Astrocyte (in vitro differentiated cells and primary cell): ENCODE results near the gene DYNLT1. TPM values are rescaled to one million over a fixed set of nuclear protein-coding genes. Genes with fewer than 3 reads are reported as not detected.
"Not testable (repeated sequence)": the region's sequence is repeated elsewhere in the genome, so short reads cannot be mapped to it uniquely, and the experiment has no call there.

Experiments
- DNase-seq: peaks from one replicate; pipeline ENCODE4 v3.0.0-alpha.2; 2010; ENCODE audit warnings: low read depth
- FAIRE-seq: peaks from 2 replicates; lab custom pipeline; 2011; peaks lifted over from hg19 to GRCh38; lab: Jason Lieb, UNC
- H2AFZ ChIP-seq: 2 replicates; pipeline ENCODE4 v1.6.0; 2012; ENCODE audit warnings: low read depth, low read length, inconsistent platforms
- H3K27ac ChIP-seq: 2 replicates; pipeline ENCODE4 v1.5.1; 2011; ENCODE audit warnings: low read depth, low read length, inconsistent platforms
- H3K27me3 ChIP-seq: 2 replicates; pipeline ENCODE4 v1.6.0; 2011; ENCODE audit warnings: low read length, inconsistent platforms; ENCODE audit not compliant: insufficient read depth
- H3K36me3 ChIP-seq: 2 replicates; pipeline ENCODE4 v1.5.1; 2011; ENCODE audit warnings: low read length, inconsistent platforms; ENCODE audit not compliant: insufficient read depth
- H3K4me1 ChIP-seq: 2 replicates; pipeline ENCODE4 v1.5.1; 2011; ENCODE audit warnings: low read length, inconsistent platforms; ENCODE audit not compliant: insufficient read depth
- H3K4me2 ChIP-seq: 2 replicates; pipeline ENCODE4 v1.6.0; 2012; ENCODE audit warnings: low read length, inconsistent platforms
- H3K4me3 ChIP-seq: 2 replicates; pipeline ENCODE4 v1.5.1; 2011; ENCODE audit warnings: low read depth, mild to moderate bottlenecking, low read length, inconsistent platforms; ENCODE audit not compliant: insufficient read depth
- H3K79me2 ChIP-seq: 2 replicates; pipeline ENCODE4 v1.6.0; 2012; ENCODE audit warnings: mild to moderate bottlenecking, low read length, inconsistent platforms; ENCODE audit not compliant: insufficient read depth
- H3K9ac ChIP-seq: 2 replicates; pipeline ENCODE4 v1.6.0; 2012; ENCODE audit warnings: mild to moderate bottlenecking, low read length, inconsistent platforms
- H3K9me3 ChIP-seq: 2 replicates; pipeline ENCODE4 v1.5.1; 2012; ENCODE audit warnings: low read depth, mild to moderate bottlenecking, low read length, inconsistent platforms; ENCODE audit not compliant: insufficient read depth
- H4K20me1 ChIP-seq: 2 replicates; pipeline ENCODE4 v1.6.0; 2012; ENCODE audit warnings: low read length, inconsistent platforms; ENCODE audit not compliant: insufficient read depth
- H3K27ac Mint-ChIP-seq: one replicate; pipeline ENCODE4 v1.8.0; 2021; ENCODE audit warnings: mild to moderate bottlenecking, mixed read lengths; ENCODE audit not compliant: unreplicated experiment
- H3K27me3 Mint-ChIP-seq: one replicate; pipeline ENCODE4 v1.8.0; 2021; ENCODE audit warnings: low read depth, mixed read lengths; ENCODE audit not compliant: unreplicated experiment
- H3K36me3 Mint-ChIP-seq: one replicate; pipeline ENCODE4 v1.8.0; 2021; ENCODE audit warnings: low read depth, mixed read lengths; ENCODE audit not compliant: unreplicated experiment
- H3K4me1 Mint-ChIP-seq: one replicate; pipeline ENCODE4 v1.8.0; 2021; ENCODE audit warnings: low read depth, mixed read lengths; ENCODE audit not compliant: unreplicated experiment
- H3K4me3 Mint-ChIP-seq: one replicate; pipeline ENCODE4 v1.8.0; 2021; ENCODE audit warnings: mild to moderate bottlenecking, moderate library complexity, mixed read lengths; ENCODE audit not compliant: unreplicated experiment
- H3K9me3 Mint-ChIP-seq: one replicate; pipeline ENCODE4 v1.8.0; 2021; ENCODE audit warnings: mild to moderate bottlenecking, mixed read lengths; ENCODE audit not compliant: unreplicated experiment
- CTCF ChIP-seq: IDR thresholded peaks from 2 replicates; pipeline ENCODE4 v1.5.1; 2011; ENCODE audit warnings: low read depth, mild to moderate bottlenecking, inconsistent platforms, low read length, moderate library complexity; ENCODE audit not compliant: insufficient read depth
- EZH2 ChIP-seq: IDR thresholded peaks from 2 replicates; pipeline ENCODE4 v1.6.1; 2012; ENCODE audit warnings: mild to moderate bottlenecking, low read length, inconsistent platforms; ENCODE audit not compliant: insufficient read depth
- total RNA-seq: library from RNA; stranded (reverse); gene quantifications from 2 replicates; pipeline ENCODE4 v1.2.1, GENCODE V29; 2021

The DYNLT1 gene
- total RNA-seq, 1 donor from 2014 or later = 169 TPM

DNA sequence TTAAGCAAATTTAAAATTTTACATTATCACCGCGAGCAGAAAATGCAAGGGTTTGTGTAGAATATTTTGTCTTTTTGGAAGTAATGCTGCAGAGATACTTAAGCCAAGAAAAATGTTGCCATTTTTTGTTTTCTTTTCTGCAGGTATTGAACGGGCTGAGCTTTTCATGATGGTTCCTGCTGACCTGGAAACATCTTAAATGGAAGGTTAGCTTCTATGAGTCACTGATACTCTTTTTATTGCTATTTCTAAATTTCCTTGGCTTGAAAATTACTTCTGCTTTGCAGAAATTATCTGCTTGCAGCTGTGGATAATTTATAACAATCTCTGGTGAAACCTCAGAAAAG is 18.0 kb upstream of the DYNLT1 start:
- H3K9me3 Mint-ChIP-seq = peaks cover 3% of the 10 kb centered on the region

GRCh38 chr6:158661156-158661685 is 16.7 kb upstream of the DYNLT1 start:
- no peaks in the 10 kb centered on the region for H4K20me1 ChIP-seq
- Mint-ChIP-seq H3K4me3 (no peak overlapping the region), H3K9me3 (peaks cover 3% of the 10 kb centered on the region), H3K4me1 (no peaks in the 10 kb centered on the region), H3K27me3 (peaks cover 22% of the 10 kb centered on the region), H3K27ac (no peak overlapping the region), H3K36me3 (peaks cover 4% of the 10 kb centered on the region)
- DNase-seq (no peak), FAIRE-seq (no peak)
- H3K27me3 ChIP-seq = peaks cover under 1% of the 10 kb centered on the region
- H3K4me3 ChIP-seq = no peak overlapping the region
- no peaks in the 10 kb centered on the region for H3K79me2 ChIP-seq
- no peak overlapping the region for H3K9ac ChIP-seq
- TF ChIP-seq CTCF (no peak), EZH2 (no peak)
- no peak overlapping the region for H3K27ac ChIP-seq
- H2AFZ ChIP-seq = no peak overlapping the region
- H3K4me1 ChIP-seq = no peaks in the 10 kb centered on the region
- H3K9me3 ChIP-seq = no peaks in the 10 kb centered on the region
- H3K36me3 ChIP-seq = no peaks in the 10 kb centered on the region
- H3K4me2 ChIP-seq = no peak overlapping the region

More for the DNA sequence above, 18.0 kb upstream of the DYNLT1 start:
- Histone ChIP-seq H2AFZ (no peak overlapping the region), H3K27me3 (peaks cover 7% of the 10 kb centered on the region), H3K9ac (no peak overlapping the region), H3K4me2 (no peak overlapping the region), H3K36me3 (no peaks in the 10 kb centered on the region), H4K20me1 (no peaks in the 10 kb centered on the region), H3K4me3 (no peak overlapping the region), H3K27ac (no peak overlapping the region), H3K4me1 (no peaks in the 10 kb centered on the region), H3K9me3 (no peaks in the 10 kb centered on the region), H3K79me2 (no peaks in the 10 kb centered on the region)
- Mint-ChIP-seq H3K27me3 (peaks cover 35% of the 10 kb centered on the region), H3K4me3 (no peak overlapping the region), H3K27ac (no peak overlapping the region), H3K36me3 (peaks cover 8% of the 10 kb centered on the region), H3K4me1 (no peaks in the 10 kb centered on the region)
- TF ChIP-seq EZH2 (no peak), CTCF (no peak)
- FAIRE-seq (no peak), DNase-seq (no peak)

DNA sequence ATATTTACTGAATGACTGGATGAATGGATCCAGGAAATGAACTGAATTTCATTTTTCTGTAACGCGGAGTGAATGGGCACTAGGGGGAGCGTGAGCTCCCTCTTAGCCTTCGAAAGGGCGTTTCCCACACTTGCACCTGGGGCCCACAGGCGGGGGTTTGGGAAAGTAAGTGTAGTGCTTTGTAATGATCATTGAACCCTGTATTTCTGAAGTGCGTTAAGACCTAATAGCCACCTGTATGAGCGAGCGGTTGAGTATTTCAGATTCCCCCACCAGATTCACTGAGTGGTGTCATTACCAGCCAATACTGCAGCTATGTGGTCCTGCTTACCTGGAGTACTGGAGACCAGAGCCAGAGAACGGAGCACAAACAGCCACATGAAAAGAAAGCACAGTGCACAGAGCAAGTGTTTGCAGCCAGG is 15.8 kb upstream of the DYNLT1 start:
- FAIRE-seq = no peak
- Mint-ChIP-seq H3K27ac (no peak overlapping the region), H3K27me3 (peaks cover 23% of the 10 kb centered on the region), H3K36me3 (peaks cover 4% of the 10 kb centered on the region), H3K9me3 (peaks cover 3% of the 10 kb centered on the region), H3K4me3 (no peak overlapping the region), H3K4me1 (no peaks in the 10 kb centered on the region)
- Histone ChIP-seq H3K9me3 (no peaks in the 10 kb centered on the region), H2AFZ (no peak overlapping the region), H3K79me2 (no peaks in the 10 kb centered on the region), H3K9ac (no peak overlapping the region), H3K4me1 (peaks cover 8% of the 10 kb centered on the region), H3K4me2 (no peak overlapping the region), H3K4me3 (no peak overlapping the region), H3K27me3 (no peaks in the 10 kb centered on the region), H3K36me3 (no peaks in the 10 kb centered on the region), H3K27ac (no peak overlapping the region), H4K20me1 (no peaks in the 10 kb centered on the region)
- peak; percentile 37 for TF ChIP-seq CTCF
- no peak for TF ChIP-seq EZH2
- no peak for DNase-seq

DNA sequence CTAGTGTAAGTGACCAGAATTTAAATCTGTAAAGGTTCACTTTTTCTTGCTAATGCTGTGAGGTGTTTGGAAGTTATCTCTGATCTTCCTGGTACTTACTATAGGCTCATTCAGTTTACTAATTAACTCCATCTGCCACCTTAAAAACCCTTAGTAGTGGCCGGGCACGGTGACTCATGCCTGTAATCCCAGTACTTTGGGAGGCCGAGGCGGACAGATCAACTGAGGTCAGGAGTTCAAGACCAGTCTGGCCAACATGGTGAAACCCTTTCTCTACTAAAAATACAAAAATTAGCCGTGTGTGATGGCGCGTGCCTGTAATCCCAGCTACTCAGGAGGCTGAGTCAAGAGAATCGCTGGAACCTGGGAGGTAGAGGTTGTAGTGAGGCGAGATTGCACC is 12.4 kb upstream of the DYNLT1 start:
- not testable (repeated sequence) for H3K4me3 ChIP-seq, H3K36me3 Mint-ChIP-seq, H3K27ac Mint-ChIP-seq, H3K4me2 ChIP-seq, H4K20me1 ChIP-seq, FAIRE-seq, H3K27me3 ChIP-seq, H3K4me3 Mint-ChIP-seq, H3K9ac ChIP-seq, H3K27ac ChIP-seq, H3K36me3 ChIP-seq, H2AFZ ChIP-seq, H3K9me3 ChIP-seq, H3K27me3 Mint-ChIP-seq, H3K9me3 Mint-ChIP-seq, H3K79me2 ChIP-seq
- DNase-seq = peak; percentile 36
- H3K4me1 Mint-ChIP-seq = peaks cover 17% of the 10 kb centered on the region
- peaks cover 24% of the 10 kb centered on the region for H3K4me1 ChIP-seq
